Activated T-cell treated with anti-CD3 and anti-CD28 coated beads for 24 hours (primary cell): ENCODE results near the gene C10orf88.

Source experiments
- DNase-seq: peaks from one replicate; pipeline ENCODE4 v3.0.0-alpha.2; 2020; ENCODE audit warnings: low read depth

The C10orf88 gene

GRCh38 chr10:122953902-122954730 lies at the start of gene C10orf88:
Gene C10orf88, minus strand, starts transcription at chr10:122954227. Its CDS starts 49 bp downstream, at chr10:122954178.
- peak; percentile 97 for DNase-seq

GRCh38 chr10:123001370-123001769 lies 47.3 kb upstream of the C10orf88 start:
- DNase-seq: no peak

GRCh38 chr10:123000155-123000554 lies 46.1 kb upstream of the C10orf88 start:
- DNase-seq: no peak

- DNase-seq: no peak
Measured at GRCh38 chr10:122999347-122999746, 45.3 kb upstream of the C10orf88 start.

- no peak for DNase-seq
Measured at GRCh38 chr10:122998934-122999333, 44.9 kb upstream of the C10orf88 start.

GRCh38 chr10:122998360-122998917 lies 44.4 kb upstream of the C10orf88 start:
- DNase-seq: no peak

- DNase-seq: no peak
Measured at GRCh38 chr10:122997864-122998263, 43.8 kb upstream of the C10orf88 start.

- DNase-seq: no peak
Measured at GRCh38 chr10:122995936-122996335, 41.9 kb upstream of the C10orf88 start.

GRCh38 chr10:122993797-122994336 lies 39.8 kb upstream of the C10orf88 start:
- DNase-seq: no peak

GRCh38 chr10:122992031-122992585 lies 38.1 kb upstream of the C10orf88 start:
- DNase-seq: no peak

GRCh38 chr10:122990278-122990677 lies 36.3 kb upstream of the C10orf88 start:
- DNase-seq: no peak

- no peak for DNase-seq
Measured at GRCh38 chr10:122988501-122988900, 34.5 kb upstream of the C10orf88 start.

GRCh38 chr10:122986335-122986734 lies 32.3 kb upstream of the C10orf88 start:
- DNase-seq: no peak

GRCh38 chr10:122984708-122985107 lies 30.7 kb upstream of the C10orf88 start:
- DNase-seq: no peak

- DNase-seq: no peak
Measured at GRCh38 chr10:122983898-122984297, 29.9 kb upstream of the C10orf88 start.

GRCh38 chr10:122981066-122981464 lies 27.0 kb upstream of the C10orf88 start:
- DNase-seq: no peak

- DNase-seq: peak; percentile 84
Measured at GRCh38 chr10:122980209-122981065, 26.4 kb upstream of the C10orf88 start, which contains the start of gene PSTK. Gene PSTK, plus strand, starts transcription at chr10:122980401. Its CDS starts 79 bp downstream, at chr10:122980480.

- DNase-seq: no peak
Measured at GRCh38 chr10:122974543-122975064, 20.6 kb upstream of the C10orf88 start.

GRCh38 chr10:122974023-122974422 lies 20.0 kb upstream of the C10orf88 start:
- no peak for DNase-seq

GRCh38 chr10:122968698-122969097 lies 14.7 kb upstream of the C10orf88 start:
- DNase-seq: no peak

GRCh38 chr10:122966879-122967278 lies 12.9 kb upstream of the C10orf88 start:
- DNase-seq: no peak

GRCh38 chr10:122962405-122962804 lies 8.4 kb upstream of the C10orf88 start:
- DNase-seq: no peak
